DOHH2 (cell line): Measurements from ENCODE around the gene ATXN2.

Experiments
- H3F3A ChIP-seq: fragments of 200-600 bp; sonication (generic), shearing (Covaris generic); 2 replicates; pipeline ENCODE4 v1.6.0; 2016; ENCODE audit warnings: antibody characterized with exemption, mild to moderate bottlenecking; ENCODE audit not compliant: control insufficient read depth, insufficient read depth
- H3K27ac ChIP-seq: fragments of 200-600 bp; sonication (generic); 2 replicates; pipeline ENCODE4 v1.5.1; 2014; ENCODE audit warnings: low read depth, mild to moderate bottlenecking, low read length, moderate library complexity
- H3K27me3 ChIP-seq: fragments of 200-600 bp; sonication (generic); 2 replicates; pipeline ENCODE4 v1.6.1; 2014; ENCODE audit warnings: mild to moderate bottlenecking, low read length, mixed read lengths; ENCODE audit not compliant: control insufficient read depth
- H3K36me3 ChIP-seq: fragments of 200-600 bp; sonication (generic); 2 replicates; pipeline ENCODE4 v1.6.1; 2014; ENCODE audit warnings: mild to moderate bottlenecking, low read length, moderate library complexity, mixed read lengths; ENCODE audit not compliant: control insufficient read depth
- H3K4me1 ChIP-seq: fragments of 200-600 bp; sonication (generic); 2 replicates; pipeline ENCODE4 v1.6.1; 2014; ENCODE audit warnings: mild to moderate bottlenecking, low read length, mixed read lengths; ENCODE audit not compliant: control insufficient read depth
- H3K4me2 ChIP-seq: fragments of 200-600 bp; sonication (generic); 2 replicates; pipeline ENCODE4 v1.6.0; 2014; ENCODE audit warnings: mild to moderate bottlenecking, low read length, moderate library complexity
- H3K4me3 ChIP-seq: fragments of 200-600 bp; sonication (generic); 2 replicates; pipeline ENCODE4 v1.5.1; 2014; ENCODE audit warnings: mild to moderate bottlenecking, low read length, mixed read lengths
- H3K79me2 ChIP-seq: fragments of 200-600 bp; sonication (generic); 2 replicates; pipeline ENCODE4 v1.6.1; 2014; ENCODE audit warnings: mild to moderate bottlenecking, low read length, mixed read lengths; ENCODE audit not compliant: control insufficient read depth
- H3K9me2 ChIP-seq: fragments of 200-600 bp; sonication (generic); replicated peaks from 2 replicates; pipeline ENCODE4 v1.6.1; 2014; ENCODE audit warnings: mild to moderate bottlenecking, low read length, mixed read lengths; ENCODE audit not compliant: control insufficient read depth
- H3K9me3 ChIP-seq: fragments of 200-600 bp; sonication (generic); 2 replicates; pipeline ENCODE4 v1.6.1; 2014; ENCODE audit warnings: antibody characterized with exemption, low read length, mixed read lengths; ENCODE audit not compliant: control insufficient read depth, insufficient read depth
- H4K20me1 ChIP-seq: fragments of 200-600 bp; sonication (generic); 2 replicates; pipeline ENCODE4 v1.6.0; 2014; ENCODE audit warnings: low read depth, mild to moderate bottlenecking, antibody characterized with exemption, low read length, moderate library complexity; ENCODE audit not compliant: control insufficient read depth, insufficient read depth
- EZH2phosphoT487 ChIP-seq: fragments of 200-600 bp; sonication (generic); IDR thresholded peaks from 2 replicates; pipeline ENCODE4 v1.6.1; 2017; ENCODE audit warnings: borderline replicate concordance, mild to moderate bottlenecking, antibody characterized with exemption, low read length, moderate library complexity, mixed read lengths
- TF ChIP-seq, protein P1 (sequence below): fragments of 200-600 bp; sonication (generic); IDR thresholded peaks from one replicate; pipeline ENCODE4 v1.5.1; 2014; ENCODE audit warnings: antibody characterized with exemption, mild to moderate bottlenecking, low read depth, low read length; ENCODE audit not compliant: poor library complexity, severe bottlenecking

Gene ATXN2

GRCh38 chr12:111546758-111547383 is 52.2 kb downstream of the ATXN2 start:
- Histone ChIP-seq H3K4me2 (no peak overlapping the region), H3K4me1 (no peaks in the 10 kb centered on the region), H4K20me1 (no peaks in the 10 kb centered on the region), H3K36me3 (peaks cover 59% of the 10 kb centered on the region), H3K79me2 (no peaks in the 10 kb centered on the region), H3K9me3 (no peaks in the 10 kb centered on the region), H3F3A (no peaks in the 10 kb centered on the region), H3K4me3 (no peak overlapping the region), H3K9me2 (no peaks in the 10 kb centered on the region), H3K27me3 (no peaks in the 10 kb centered on the region), H3K27ac (no peak overlapping the region)
- TF ChIP-seq, protein P1, sequence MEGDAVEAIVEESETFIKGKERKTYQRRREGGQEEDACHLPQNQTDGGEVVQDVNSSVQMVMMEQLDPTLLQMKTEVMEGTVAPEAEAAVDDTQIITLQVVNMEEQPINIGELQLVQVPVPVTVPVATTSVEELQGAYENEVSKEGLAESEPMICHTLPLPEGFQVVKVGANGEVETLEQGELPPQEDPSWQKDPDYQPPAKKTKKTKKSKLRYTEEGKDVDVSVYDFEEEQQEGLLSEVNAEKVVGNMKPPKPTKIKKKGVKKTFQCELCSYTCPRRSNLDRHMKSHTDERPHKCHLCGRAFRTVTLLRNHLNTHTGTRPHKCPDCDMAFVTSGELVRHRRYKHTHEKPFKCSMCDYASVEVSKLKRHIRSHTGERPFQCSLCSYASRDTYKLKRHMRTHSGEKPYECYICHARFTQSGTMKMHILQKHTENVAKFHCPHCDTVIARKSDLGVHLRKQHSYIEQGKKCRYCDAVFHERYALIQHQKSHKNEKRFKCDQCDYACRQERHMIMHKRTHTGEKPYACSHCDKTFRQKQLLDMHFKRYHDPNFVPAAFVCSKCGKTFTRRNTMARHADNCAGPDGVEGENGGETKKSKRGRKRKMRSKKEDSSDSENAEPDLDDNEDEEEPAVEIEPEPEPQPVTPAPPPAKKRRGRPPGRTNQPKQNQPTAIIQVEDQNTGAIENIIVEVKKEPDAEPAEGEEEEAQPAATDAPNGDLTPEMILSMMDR: no peak
- no peak for TF ChIP-seq EZH2phosphoT487

DNA sequence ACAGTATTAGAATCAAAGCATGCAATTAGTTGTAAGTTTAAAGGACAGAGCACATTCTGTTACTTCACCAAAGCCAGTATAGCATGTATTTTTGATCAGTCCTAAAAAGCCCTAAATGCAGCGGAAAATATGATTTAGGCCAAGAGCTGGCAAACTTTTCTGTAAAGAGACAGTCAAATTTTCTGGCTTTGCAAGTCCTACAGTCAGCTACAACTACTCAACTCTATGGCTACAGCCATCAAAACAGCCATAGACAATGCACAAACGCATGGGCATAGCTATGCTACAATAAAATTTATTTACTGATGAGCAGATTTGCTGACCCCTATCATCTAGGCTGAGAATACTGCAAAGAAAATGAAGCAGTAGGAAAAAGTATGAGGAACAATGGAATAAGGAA is 52.9 kb downstream of the ATXN2 start:
- H3K9me2 ChIP-seq: no peaks in the 10 kb centered on the region
- no peaks in the 10 kb centered on the region for H3K79me2 ChIP-seq
- H3K27ac ChIP-seq: no peak overlapping the region
- no peaks in the 10 kb centered on the region for H3K9me3 ChIP-seq
- H3K4me2 ChIP-seq: no peak overlapping the region
- H3K4me1 ChIP-seq: no peaks in the 10 kb centered on the region
- H3K27me3 ChIP-seq: no peaks in the 10 kb centered on the region
- no peaks in the 10 kb centered on the region for H4K20me1 ChIP-seq
- peaks cover 52% of the 10 kb centered on the region for H3K36me3 ChIP-seq
- TF ChIP-seq, protein P1: no peak
- TF ChIP-seq EZH2phosphoT487: no peak
- no peaks in the 10 kb centered on the region for H3F3A ChIP-seq
- no peak overlapping the region for H3K4me3 ChIP-seq

DNA sequence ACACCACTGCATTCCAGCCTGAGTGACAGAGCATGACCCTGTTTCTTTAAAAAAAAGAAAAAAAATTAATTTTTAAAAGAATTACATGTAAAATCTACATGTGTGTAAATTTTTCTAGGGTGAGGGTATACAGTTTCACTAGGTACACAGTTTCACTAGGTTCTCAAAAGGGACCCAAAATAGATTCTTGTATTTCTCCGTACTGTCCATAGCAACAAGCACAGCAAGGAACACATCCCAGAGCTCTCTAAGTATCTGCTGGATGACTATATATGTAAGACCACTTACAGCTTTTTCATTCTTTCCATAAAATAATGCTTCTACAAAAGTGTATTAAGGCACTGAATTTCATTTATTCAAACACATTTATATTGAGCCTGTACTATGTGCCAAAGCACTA is 55.1 kb downstream of the ATXN2 start:
- peaks cover 49% of the 10 kb centered on the region for H3K36me3 ChIP-seq

More for the DNA sequence above, 55.1 kb downstream of the ATXN2 start:
- no peak overlapping the region for H3K4me3 ChIP-seq
- H3F3A ChIP-seq: 0 out of 2 replicates have a peak, but pooled peaks cover 3% of the 10 kb centered on the region
- H3K4me2 ChIP-seq: no peak overlapping the region
- TF ChIP-seq, protein P1: no peak
- TF ChIP-seq EZH2phosphoT487: no peak
- H3K9me3 ChIP-seq: no peaks in the 10 kb centered on the region
- H3K27ac ChIP-seq: no peak overlapping the region
- no peaks in the 10 kb centered on the region for H3K79me2 ChIP-seq
- no peaks in the 10 kb centered on the region for H3K4me1 ChIP-seq
- H3K9me2 ChIP-seq: no peaks in the 10 kb centered on the region
- no peaks in the 10 kb centered on the region for H3K27me3 ChIP-seq
- H4K20me1 ChIP-seq: no peaks in the 10 kb centered on the region
